ENCODE results near the gene SLC8A1.

Gene SLC8A1

DNA sequence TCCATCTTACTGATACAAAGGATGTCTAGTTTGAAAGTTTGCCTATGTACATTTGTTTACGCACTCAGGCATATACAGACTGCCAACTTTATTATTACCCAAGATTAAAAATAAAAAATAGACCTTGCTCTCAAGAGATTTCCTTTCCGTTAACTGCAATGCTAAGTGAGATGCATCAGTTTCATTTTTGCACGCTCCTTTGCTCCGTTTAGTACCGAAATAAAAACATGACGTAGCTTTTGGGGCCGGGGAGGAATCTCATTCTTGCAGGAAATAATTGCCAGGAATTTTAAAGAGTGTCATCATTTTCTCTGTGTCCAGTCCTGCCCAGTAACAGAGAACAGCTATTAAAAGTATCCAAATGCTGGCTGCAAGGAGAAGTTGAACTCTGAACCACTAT, 169.5 kb downstream of the SLC8A1 start:
- ATAC-seq (no peak), DNase-seq (ENCODE audit: low spot score in 2 of 2) (no peak)
- H3K27ac Mint-ChIP-seq = no peak overlapping the region
- H3K4me1 Mint-ChIP-seq = no peaks in the 10 kb centered on the region
- H3K4me3 Mint-ChIP-seq = no peak overlapping the region
- no peaks in the 10 kb centered on the region for H3K9me3 Mint-ChIP-seq
- H3K36me3 Mint-ChIP-seq = no peaks in the 10 kb centered on the region

GRCh38 chr2:40281021-40281940, 170.6 kb downstream of the SLC8A1 start:
- no peak for ATAC-seq
- Mint-ChIP-seq H3K36me3 (no peaks in the 10 kb centered on the region), H3K4me1 (no peaks in the 10 kb centered on the region), H3K27ac (no peak overlapping the region), H3K4me3 (no peak overlapping the region), H3K9me3 (no peaks in the 10 kb centered on the region)
- DNase-seq (ENCODE audit: low spot score in 2 of 2) = no peak

GRCh38 chr2:40279482-40279881, 172.4 kb downstream of the SLC8A1 start:
- ATAC-seq (no peak), DNase-seq (ENCODE audit: low spot score in 2 of 2) (no peak)
- H3K4me3 Mint-ChIP-seq = no peak overlapping the region
- no peaks in the 10 kb centered on the region for H3K4me1 Mint-ChIP-seq
- H3K9me3 Mint-ChIP-seq = no peaks in the 10 kb centered on the region
- H3K36me3 Mint-ChIP-seq = no peaks in the 10 kb centered on the region
- no peak overlapping the region for H3K27ac Mint-ChIP-seq

- no peak for DNase-seq (ENCODE audit: low spot score in 2 of 2)
- H3K36me3 Mint-ChIP-seq = no peaks in the 10 kb centered on the region
- H3K4me3 Mint-ChIP-seq = no peak overlapping the region
- no peak for ATAC-seq
- no peaks in the 10 kb centered on the region for H3K4me1 Mint-ChIP-seq
- no peak overlapping the region for H3K27ac Mint-ChIP-seq
- H3K9me3 Mint-ChIP-seq = no peaks in the 10 kb centered on the region
Measured at GRCh38 chr2:40279001-40279400, 172.9 kb downstream of the SLC8A1 start.

DNA sequence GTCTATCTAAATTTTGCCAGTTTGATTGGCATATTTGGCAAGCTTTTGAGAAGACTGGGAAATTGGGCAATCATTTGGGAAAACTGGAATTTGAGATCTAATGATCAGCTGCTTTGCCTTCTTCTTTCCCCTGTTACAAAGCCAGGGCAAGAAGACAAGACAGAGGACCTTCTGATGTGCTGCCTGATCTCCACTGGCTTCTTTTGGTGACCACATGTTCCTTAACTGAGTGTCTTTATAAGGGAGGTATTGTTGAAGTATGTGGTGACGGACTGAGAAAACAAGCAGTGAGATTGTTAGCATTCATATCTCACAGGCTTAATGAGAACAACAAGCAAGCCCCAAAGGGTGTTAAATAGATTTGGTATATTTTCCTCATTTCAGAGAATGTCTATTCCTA, 175.8 kb downstream of the SLC8A1 start:
- no peak overlapping the region for H3K4me3 Mint-ChIP-seq
- H3K27ac Mint-ChIP-seq = no peak overlapping the region
- peaks cover 7% of the 10 kb centered on the region for H3K9me3 Mint-ChIP-seq
- no peak for DNase-seq (ENCODE audit: low spot score in 2 of 2)
- H3K36me3 Mint-ChIP-seq = no peaks in the 10 kb centered on the region
- no peak for ATAC-seq
- H3K4me1 Mint-ChIP-seq = no peaks in the 10 kb centered on the region

GRCh38 chr2:40274270-40274669, 177.6 kb downstream of the SLC8A1 start:
- Mint-ChIP-seq H3K4me1 (no peaks in the 10 kb centered on the region), H3K9me3 (peaks cover 7% of the 10 kb centered on the region), H3K36me3 (no peaks in the 10 kb centered on the region), H3K4me3 (no peak overlapping the region), H3K27ac (no peak overlapping the region)
- DNase-seq (ENCODE audit: low spot score in 2 of 2) (no peak), ATAC-seq (no peak)

GRCh38 chr2:40273734-40274182, 178.1 kb downstream of the SLC8A1 start:
- DNase-seq (ENCODE audit: low spot score in 2 of 2) = no peak
- no peak for ATAC-seq
- no peak overlapping the region for H3K4me3 Mint-ChIP-seq
- no peaks in the 10 kb centered on the region for H3K4me1 Mint-ChIP-seq
- no peak overlapping the region for H3K27ac Mint-ChIP-seq
- H3K9me3 Mint-ChIP-seq = peaks cover 7% of the 10 kb centered on the region
- H3K36me3 Mint-ChIP-seq = no peaks in the 10 kb centered on the region

GRCh38 chr2:40271094-40271493, 180.8 kb downstream of the SLC8A1 start:
- peaks cover 9% of the 10 kb centered on the region for H3K9me3 Mint-ChIP-seq
- ATAC-seq = no peak
- no peaks in the 10 kb centered on the region for H3K4me1 Mint-ChIP-seq
- no peak for DNase-seq (ENCODE audit: low spot score in 2 of 2)
- no peaks in the 10 kb centered on the region for H3K36me3 Mint-ChIP-seq
- H3K27ac Mint-ChIP-seq = no peak overlapping the region
- no peak overlapping the region for H3K4me3 Mint-ChIP-seq

- ATAC-seq (no peak), DNase-seq (ENCODE audit: low spot score in 2 of 2) (no peak)
- H3K4me3 Mint-ChIP-seq = no peak overlapping the region
- no peaks in the 10 kb centered on the region for H3K36me3 Mint-ChIP-seq
- peaks cover 9% of the 10 kb centered on the region for H3K9me3 Mint-ChIP-seq
- H3K27ac Mint-ChIP-seq = no peak overlapping the region
- no peaks in the 10 kb centered on the region for H3K4me1 Mint-ChIP-seq
Measured at GRCh38 chr2:40270372-40270771, 181.5 kb downstream of the SLC8A1 start.

- Mint-ChIP-seq H3K36me3 (no peaks in the 10 kb centered on the region), H3K4me1 (no peaks in the 10 kb centered on the region), H3K4me3 (no peak overlapping the region), H3K9me3 (peaks cover 9% of the 10 kb centered on the region), H3K27ac (no peak overlapping the region)
- ATAC-seq = no peak
- DNase-seq (ENCODE audit: low spot score in 2 of 2) = no peak
Measured at GRCh38 chr2:40268566-40268965, 183.3 kb downstream of the SLC8A1 start.

GRCh38 chr2:40266201-40266600, 185.7 kb downstream of the SLC8A1 start:
- no peak for DNase-seq (ENCODE audit: low spot score in 2 of 2)
- H3K27ac Mint-ChIP-seq = no peak overlapping the region
- H3K36me3 Mint-ChIP-seq = no peaks in the 10 kb centered on the region
- no peak overlapping the region for H3K4me3 Mint-ChIP-seq
- H3K4me1 Mint-ChIP-seq = no peaks in the 10 kb centered on the region
- peaks cover 6% of the 10 kb centered on the region for H3K9me3 Mint-ChIP-seq
- no peak for ATAC-seq

GRCh38 chr2:40265602-40266001, 186.3 kb downstream of the SLC8A1 start:
- no peak for DNase-seq (ENCODE audit: low spot score in 2 of 2)
- Mint-ChIP-seq H3K27ac (no peak overlapping the region), H3K36me3 (no peaks in the 10 kb centered on the region), H3K9me3 (peaks cover 5% of the 10 kb centered on the region), H3K4me1 (no peaks in the 10 kb centered on the region), H3K4me3 (no peak overlapping the region)
- ATAC-seq = no peak

DNA sequence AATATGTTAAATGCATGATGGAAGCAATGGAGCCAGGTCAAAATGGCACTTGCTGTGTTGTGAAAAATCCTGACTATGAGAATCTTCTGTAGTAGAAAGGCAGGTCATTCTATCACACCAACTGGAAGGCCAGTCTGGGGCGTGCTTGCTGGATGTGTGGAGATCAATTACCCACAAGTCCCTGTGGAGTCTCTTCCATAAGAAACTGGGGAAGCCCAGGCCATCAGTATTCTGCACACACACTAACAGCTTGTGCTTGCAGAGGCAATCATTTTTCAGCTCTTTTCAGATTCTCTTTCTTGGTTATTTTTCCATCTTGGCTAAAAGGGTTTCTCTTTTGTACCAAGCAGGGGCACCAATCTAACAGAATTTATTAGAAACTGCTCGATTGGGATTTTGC, 190.8 kb downstream of the SLC8A1 start:
- Mint-ChIP-seq H3K36me3 (no peaks in the 10 kb centered on the region), H3K9me3 (peaks cover 3% of the 10 kb centered on the region), H3K4me1 (no peaks in the 10 kb centered on the region), H3K27ac (no peak overlapping the region), H3K4me3 (no peak overlapping the region)
- ATAC-seq (no peak), DNase-seq (ENCODE audit: low spot score in 2 of 2) (no peak)

DNA sequence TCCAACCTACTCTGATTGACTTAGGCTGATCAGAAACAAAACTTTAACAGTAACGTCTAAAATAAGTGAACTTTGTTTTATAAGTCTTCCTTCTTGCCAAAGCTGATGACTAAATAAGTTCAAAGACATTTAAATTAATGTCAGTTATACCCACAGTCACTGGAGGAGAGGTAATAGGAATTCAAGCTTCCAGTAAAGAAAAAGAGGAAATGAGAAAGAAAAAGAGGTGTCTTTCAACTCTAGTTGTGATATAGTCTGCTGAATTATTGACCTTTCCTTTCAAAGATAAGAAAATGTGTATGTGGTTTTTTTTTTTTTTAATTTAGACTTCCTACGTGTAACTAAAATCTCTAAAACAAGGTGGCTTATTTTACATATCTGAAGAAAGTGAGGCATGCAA, 191.5 kb downstream of the SLC8A1 start:
- ATAC-seq (no peak), DNase-seq (ENCODE audit: low spot score in 2 of 2) (no peak)
- Mint-ChIP-seq H3K36me3 (no peaks in the 10 kb centered on the region), H3K27ac (no peak overlapping the region), H3K4me1 (no peaks in the 10 kb centered on the region), H3K9me3 (peaks cover 3% of the 10 kb centered on the region), H3K4me3 (no peak overlapping the region)

GRCh38 chr2:40259900-40260299, 192.0 kb downstream of the SLC8A1 start:
- H3K4me3 Mint-ChIP-seq = no peak overlapping the region
- no peaks in the 10 kb centered on the region for H3K4me1 Mint-ChIP-seq
- ATAC-seq (no peak), DNase-seq (ENCODE audit: low spot score in 2 of 2) (no peak)
- no peak overlapping the region for H3K27ac Mint-ChIP-seq
- no peaks in the 10 kb centered on the region for H3K36me3 Mint-ChIP-seq
- H3K9me3 Mint-ChIP-seq = peaks cover 3% of the 10 kb centered on the region

GRCh38 chr2:40258135-40258457, 193.8 kb downstream of the SLC8A1 start:
- Mint-ChIP-seq H3K27ac (no peak overlapping the region), H3K4me3 (no peak overlapping the region), H3K9me3 (peaks cover 3% of the 10 kb centered on the region), H3K36me3 (no peaks in the 10 kb centered on the region), H3K4me1 (no peaks in the 10 kb centered on the region)
- ATAC-seq (no peak), DNase-seq (ENCODE audit: low spot score in 2 of 2) (no peak)
